HepG2 (cell line): Measurements from ENCODE around the gene SNHG17. TPM values are rescaled to one million over a fixed set of nuclear protein-coding genes. Genes with fewer than 3 reads are reported as not detected.
A peak's percentile ranks its signal among the peaks of the same experiment; 100 is the strongest.

Experiments
- CREBL2 ChIP-seq: sonication (generic); formaldehyde crosslinking; IDR thresholded peaks from 2 replicates; pipeline ENCODE4 v1.8.1; 2023; ENCODE audit warnings: missing genetic modification reagents, mild to moderate bottlenecking, borderline replicate concordance
- MAFK ChIP-seq, 2 experiments: IDR thresholded peaks in 1 of 2; conservative IDR thresholded peaks in 1 of 2; 2 replicates each; pipeline ENCODE4 v1.6.1; 2011; ENCODE audit warnings: improper control_type of control experiment in 2 of 2, low read length in 2 of 2
- MBD4 ChIP-seq: IDR thresholded peaks from 2 replicates; pipeline ENCODE4 v1.6.1; 2012; ENCODE audit warnings: low read length, inconsistent platforms, borderline replicate concordance
- MIER2 ChIP-seq: IDR thresholded peaks from 2 replicates; pipeline ENCODE4 v1.6.1; 2016; ENCODE audit warnings: missing biosample characterization, missing genetic modification reagents
- MNT ChIP-seq: fragments of 450-650 bp; IDR thresholded peaks from 2 replicates; pipeline ENCODE4 v1.6.1; 2016
- RBM22 ChIP-seq: fragments of 200-400 bp; formaldehyde crosslinking; optimal IDR thresholded peaks from 2 replicates; pipeline ENCODE3; 2017; ENCODE audit warnings: mild to moderate bottlenecking, low read length, moderate library complexity
- ZNF142 ChIP-seq: sonication (generic); formaldehyde crosslinking; IDR thresholded peaks from 2 replicates; pipeline ENCODE4 v1.4.0; 2020; ENCODE audit warnings: missing genetic modification reagents
- ZNF18 ChIP-seq: sonication (generic); formaldehyde crosslinking; IDR thresholded peaks from 2 replicates; pipeline ENCODE4 v1.8.0; 2022; ENCODE audit warnings: mild to moderate bottlenecking, missing genetic modification reagents; ENCODE audit not compliant: insufficient replicate concordance
- ZNF414 ChIP-seq: sonication (generic); formaldehyde crosslinking; IDR thresholded peaks from 2 replicates; pipeline ENCODE4 v1.5.0; 2020; ENCODE audit warnings: missing genetic modification reagents
- ZNF569 ChIP-seq: sonication (generic); formaldehyde crosslinking; IDR thresholded peaks from 2 replicates; pipeline ENCODE4 v1.5.0; 2020; ENCODE audit warnings: mild to moderate bottlenecking, missing genetic modification reagents, moderate library complexity, borderline replicate concordance
- ZNF576 ChIP-seq: sonication (generic); formaldehyde crosslinking; IDR thresholded peaks from 2 replicates; pipeline ENCODE4 v1.4.0; 2020; ENCODE audit warnings: mild to moderate bottlenecking, missing genetic modification reagents
- ZNF597 ChIP-seq: sonication (generic); formaldehyde crosslinking; IDR thresholded peaks from 2 replicates; pipeline ENCODE4 v1.5.0; 2020; ENCODE audit warnings: missing genetic modification reagents
- ZNF703 ChIP-seq: sonication (generic); formaldehyde crosslinking; IDR thresholded peaks from 2 replicates; pipeline ENCODE4 v1.5.1; 2020; ENCODE audit warnings: missing genetic modification reagents, mild to moderate bottlenecking, moderate library complexity, borderline replicate concordance
- ZUFSP ChIP-seq: sonication (generic); formaldehyde crosslinking; IDR thresholded peaks from 2 replicates; pipeline ENCODE4 v1.9.0; 2021; ENCODE audit warnings: missing genetic modification reagents, mild to moderate bottlenecking, borderline replicate concordance
- polyA plus RNA-seq, 8 experiments: library from polyadenylated mRNA; depleted of rRNA in 3 of 8; stranded (reverse) in 7 of 8; unstranded in 1 of 8; fragments of >200 nt; fragmentation: Illumina TruSeq in 4 of 8; extraction: Trizol in 4 of 8; gene quantifications; 2 replicates each; pipeline versions ENCODE4 v1.2.1 to v1.2.3, GENCODE V29; 2011 to 2016; ENCODE audit warnings: low read depth in 4 of 8, missing spikeins in 1 of 8, mixed read lengths in 1 of 8; ENCODE audit not compliant: insufficient read depth in 1 of 8
- total RNA-seq, 5 experiments: library from RNA; depleted of rRNA; stranded (reverse); fragments of >200 nt; fragmentation: Illumina TruSeq; extraction: Trizol; gene quantifications; 2 replicates each; pipeline ENCODE4 v1.2.3, GENCODE V29; 2016; ENCODE audit warnings: low read depth in 1 of 5

Gene SNHG17
- total and polyA plus RNA-seq, 2 of the 13 experiments (the other 11 are each of a cell fraction or from before 2014, with no cell fraction given) = 26.2 to 41.2 TPM

- TF ChIP-seq ZNF18 (CRISPR knock-in tag) (peak; percentile 61), CREBL2 (CRISPR knock-in tag) (no peak), ZNF576 (no peak), MAFK (conservative IDR thresholded peaks at IDR 0.05 in 1 of 2, IDR thresholded peaks at IDR 0.05 in 1 of 2; ENCODE audit: low read length in 2 of 2) (no peak), MIER2 (CRISPR knock-in tag) (no peak), ZNF414 (CRISPR knock-in tag) (no peak), ZNF142 (CRISPR knock-in tag) (no peak), MNT (no peak), MBD4 (no peak), ZNF569 (CRISPR knock-in tag) (no peak), ZNF703 (no peak), RBM22 (no peak), ZUFSP (CRISPR knock-in tag) (no peak), ZNF597 (CRISPR knock-in tag) (no peak)
Measured at GRCh38 chr20:38471987-38472512, 36.9 kb upstream of the SNHG17 start (continued).
